SK-N-SH treated with all-trans-retinoic acid at 6 μM for 48 hours (cell line): Measurements from ENCODE around the gene CDH16.

Experiments used
- ATAC-seq: fragments of 200-7000 bp; cut with Tn5 transposase; 3 replicates; pipeline ENCODE4 v1.9.1; 2020; ENCODE audit warnings: mild to moderate bottlenecking, moderate library complexity
- ARNTL ChIP-seq: fragments of 450-650 bp; formaldehyde crosslinking; IDR thresholded peaks from 2 replicates; pipeline ENCODE4 v1.5.0; 2020; ENCODE audit warnings: low read depth, mild to moderate bottlenecking, moderate library complexity, borderline replicate concordance
- CSDC2 ChIP-seq: fragments of 250-450 bp; sonication (Bioruptor Pico); IDR thresholded peaks from 2 replicates; pipeline ENCODE4 v1.5.0; 2020; ENCODE audit warnings: mild to moderate bottlenecking, moderate library complexity
- GLIS3 ChIP-seq: fragments of 250-450 bp; sonication (Bioruptor Pico); IDR thresholded peaks from 2 replicates; pipeline ENCODE4 v1.5.0; 2020; ENCODE audit warnings: mild to moderate bottlenecking, moderate library complexity
- ISL1 ChIP-seq: fragments of 250-450 bp; sonication (Bioruptor Pico); IDR thresholded peaks from 2 replicates; pipeline ENCODE4 v2.1.2; 2022; ENCODE audit warnings: mild to moderate bottlenecking, moderate library complexity
- OSR1 ChIP-seq: fragments of 250-450 bp; sonication (Bioruptor Pico); IDR thresholded peaks from 2 replicates; pipeline ENCODE4 v1.8.0; 2022; ENCODE audit warnings: moderate library complexity, mild to moderate bottlenecking, inconsistent platforms
- PPARA ChIP-seq: fragments of 250-450 bp; sonication (Bioruptor Pico); IDR thresholded peaks from 2 replicates; pipeline ENCODE4 v1.5.0; 2020; ENCODE audit warnings: mild to moderate bottlenecking, borderline replicate concordance
- RARB ChIP-seq: fragments of 250-450 bp; sonication (Bioruptor Pico); IDR thresholded peaks from 2 replicates; pipeline ENCODE4 v1.8.0; 2021; ENCODE audit warnings: mild to moderate bottlenecking, moderate library complexity
- TCF4 ChIP-seq: fragments of 250-450 bp; sonication (Bioruptor Pico); IDR thresholded peaks from 2 replicates; pipeline ENCODE4 v1.8.0; 2021; ENCODE audit warnings: mild to moderate bottlenecking, moderate library complexity, borderline replicate concordance
- ZFP3 ChIP-seq: fragments of 250-450 bp; sonication (Bioruptor Pico); IDR thresholded peaks from 2 replicates; pipeline ENCODE4 v1.5.0; 2020; ENCODE audit warnings: mild to moderate bottlenecking, moderate library complexity
- ZFP30 ChIP-seq: fragments of 450-650 bp; formaldehyde crosslinking; IDR thresholded peaks from 2 replicates; pipeline ENCODE4 v1.5.0; 2022; ENCODE audit warnings: mild to moderate bottlenecking, moderate library complexity
- ZNF565 ChIP-seq: fragments of 450-650 bp; formaldehyde crosslinking; conservative IDR thresholded peaks from 2 replicates; pipeline ENCODE4 v1.5.0; 2020; ENCODE audit warnings: low read depth, mild to moderate bottlenecking, moderate library complexity
- ZNF70 ChIP-seq: fragments of 450-650 bp; formaldehyde crosslinking; IDR thresholded peaks from 2 replicates; pipeline ENCODE4 v1.5.0; 2020; ENCODE audit warnings: mild to moderate bottlenecking, moderate library complexity
- ZNF8 ChIP-seq: fragments of 450-650 bp; formaldehyde crosslinking; IDR thresholded peaks from 2 replicates; pipeline ENCODE4 v1.5.0; 2020; ENCODE audit warnings: mild to moderate bottlenecking, moderate library complexity
- TF ChIP-seq, protein P1 (sequence below): fragments of 250-450 bp; sonication (Bioruptor Pico); IDR thresholded peaks from 2 replicates; pipeline ENCODE4 v1.5.1; 2021; ENCODE audit warnings: mild to moderate bottlenecking, moderate library complexity
- TF ChIP-seq, protein P2 (sequence below): fragments of 250-450 bp; sonication (Bioruptor Pico); IDR thresholded peaks from 2 replicates; pipeline ENCODE4 v1.8.0; 2021; ENCODE audit warnings: low read depth, mild to moderate bottlenecking, moderate library complexity, borderline replicate concordance
- TF ChIP-seq, protein P3 (sequence below): fragments of 250-450 bp; sonication (Bioruptor Pico); IDR thresholded peaks from 2 replicates; pipeline ENCODE4 v1.5.1; 2020; ENCODE audit warnings: low read depth, mild to moderate bottlenecking, moderate library complexity
- TF ChIP-seq, protein P4 (sequence below): fragments of 250-450 bp; sonication (Bioruptor Pico); IDR thresholded peaks from 2 replicates; pipeline ENCODE4 v1.8.0; 2020; ENCODE audit warnings: mild to moderate bottlenecking, moderate library complexity, borderline replicate concordance
- TF ChIP-seq, protein P5 (sequence below): fragments of 250-450 bp; sonication (Bioruptor Pico); IDR thresholded peaks from 2 replicates; pipeline ENCODE4 v1.5.0; 2020; ENCODE audit warnings: mild to moderate bottlenecking, moderate library complexity

Gene CDH16

DNA sequence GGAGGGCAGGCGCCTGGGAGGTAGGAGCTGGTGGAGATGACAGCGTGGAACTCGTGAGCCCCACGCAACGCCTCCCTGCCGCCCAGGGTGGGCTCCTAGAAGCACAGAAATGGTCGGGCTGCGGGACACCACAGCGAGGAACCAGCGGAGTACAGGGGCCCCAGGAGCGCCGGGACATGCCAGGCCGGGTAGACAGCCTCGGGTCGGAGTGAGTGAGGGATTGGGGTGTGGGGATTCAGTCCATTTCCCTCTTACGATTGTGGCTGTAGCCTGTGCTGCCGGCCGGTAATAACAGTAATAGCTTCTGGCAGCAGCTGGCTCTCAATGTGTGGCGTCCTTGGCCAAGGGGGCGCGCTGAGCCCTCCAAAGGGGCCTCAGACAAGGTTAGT lies 30.1 kb upstream of the CDH16 start:
- ATAC-seq = no peak

DNA sequence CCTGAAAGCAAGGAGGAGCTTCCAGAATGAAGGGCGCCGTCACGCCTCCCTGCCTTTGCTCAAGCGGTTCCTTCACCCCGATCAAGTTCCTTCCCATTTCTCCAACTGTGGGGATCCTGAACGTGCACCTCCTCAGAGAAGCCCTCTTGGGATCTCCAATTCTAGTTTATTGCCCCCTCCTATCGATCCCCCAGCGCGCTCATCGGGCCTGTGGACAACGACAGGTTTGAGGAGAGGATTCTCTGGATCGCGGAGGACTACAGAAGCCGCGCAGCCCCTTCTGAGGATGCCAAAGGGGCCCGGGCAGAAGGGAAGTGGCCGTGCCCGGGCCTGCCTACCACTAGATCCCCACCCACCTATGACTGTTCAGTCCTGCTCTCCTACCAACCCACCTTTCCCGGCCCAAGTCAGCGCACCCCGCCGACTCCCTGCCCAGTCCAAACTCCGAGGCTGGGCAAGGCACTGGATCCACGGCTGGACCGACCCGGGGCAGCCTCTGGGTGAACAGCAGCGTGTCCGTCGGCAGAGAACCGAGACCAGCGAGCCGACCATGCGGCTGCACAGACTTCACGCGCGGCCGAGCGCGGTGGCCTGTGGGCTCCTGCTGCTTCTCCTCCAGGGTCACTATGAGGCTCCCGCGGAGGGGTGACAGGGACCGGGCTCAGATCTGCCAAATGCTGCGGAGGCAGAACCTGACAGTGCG lies 29.6 kb upstream of the CDH16 start:
- peak; percentile 49 for ATAC-seq
- TF ChIP-seq, protein P1, sequence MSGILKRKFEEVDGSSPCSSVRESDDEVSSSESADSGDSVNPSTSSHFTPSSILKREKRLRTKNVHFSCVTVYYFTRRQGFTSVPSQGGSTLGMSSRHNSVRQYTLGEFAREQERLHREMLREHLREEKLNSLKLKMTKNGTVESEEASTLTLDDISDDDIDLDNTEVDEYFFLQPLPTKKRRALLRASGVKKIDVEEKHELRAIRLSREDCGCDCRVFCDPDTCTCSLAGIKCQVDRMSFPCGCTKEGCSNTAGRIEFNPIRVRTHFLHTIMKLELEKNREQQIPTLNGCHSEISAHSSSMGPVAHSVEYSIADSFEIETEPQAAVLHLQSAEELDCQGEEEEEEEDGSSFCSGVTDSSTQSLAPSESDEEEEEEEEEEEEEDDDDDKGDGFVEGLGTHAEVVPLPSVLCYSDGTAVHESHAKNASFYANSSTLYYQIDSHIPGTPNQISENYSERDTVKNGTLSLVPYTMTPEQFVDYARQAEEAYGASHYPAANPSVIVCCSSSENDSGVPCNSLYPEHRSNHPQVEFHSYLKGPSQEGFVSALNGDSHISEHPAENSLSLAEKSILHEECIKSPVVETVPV (CRISPR knock-in tag) = no peak
- TF ChIP-seq, protein P2, sequence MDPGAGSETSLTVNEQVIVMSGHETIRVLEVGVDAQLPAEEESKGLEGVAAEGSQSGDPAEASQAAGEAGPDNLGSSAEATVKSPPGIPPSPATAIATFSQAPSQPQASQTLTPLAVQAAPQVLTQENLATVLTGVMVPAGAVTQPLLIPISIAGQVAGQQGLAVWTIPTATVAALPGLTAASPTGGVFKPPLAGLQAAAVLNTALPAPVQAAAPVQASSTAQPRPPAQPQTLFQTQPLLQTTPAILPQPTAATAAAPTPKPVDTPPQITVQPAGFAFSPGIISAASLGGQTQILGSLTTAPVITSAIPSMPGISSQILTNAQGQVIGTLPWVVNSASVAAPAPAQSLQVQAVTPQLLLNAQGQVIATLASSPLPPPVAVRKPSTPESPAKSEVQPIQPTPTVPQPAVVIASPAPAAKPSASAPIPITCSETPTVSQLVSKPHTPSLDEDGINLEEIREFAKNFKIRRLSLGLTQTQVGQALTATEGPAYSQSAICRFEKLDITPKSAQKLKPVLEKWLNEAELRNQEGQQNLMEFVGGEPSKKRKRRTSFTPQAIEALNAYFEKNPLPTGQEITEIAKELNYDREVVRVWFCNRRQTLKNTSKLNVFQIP (CRISPR knock-in tag) = no peak
- no peak for TF ChIP-seq RARB (CRISPR knock-in tag)
- no peak for TF ChIP-seq ZNF8 (CRISPR knock-in tag)
- TF ChIP-seq, all 23 proteins: peak for 0

More for the DNA sequence above, 30.1 kb upstream of the CDH16 start:
- TF ChIP-seq CSDC2 (no peak), ARNTL (CRISPR knock-in tag) (no peak), ZFP30 (CRISPR knock-in tag) (no peak), PPARA (CRISPR knock-in tag) (no peak), ZNF8 (CRISPR knock-in tag) (no peak), ZNF70 (CRISPR knock-in tag) (no peak), ISL1 (CRISPR knock-in tag) (no peak), OSR1 (CRISPR knock-in tag) (no peak), TCF4 (CRISPR knock-in tag) (no peak), GLIS3 (CRISPR knock-in tag) (no peak), RARB (CRISPR knock-in tag) (no peak)
- TF ChIP-seq, protein P3, sequence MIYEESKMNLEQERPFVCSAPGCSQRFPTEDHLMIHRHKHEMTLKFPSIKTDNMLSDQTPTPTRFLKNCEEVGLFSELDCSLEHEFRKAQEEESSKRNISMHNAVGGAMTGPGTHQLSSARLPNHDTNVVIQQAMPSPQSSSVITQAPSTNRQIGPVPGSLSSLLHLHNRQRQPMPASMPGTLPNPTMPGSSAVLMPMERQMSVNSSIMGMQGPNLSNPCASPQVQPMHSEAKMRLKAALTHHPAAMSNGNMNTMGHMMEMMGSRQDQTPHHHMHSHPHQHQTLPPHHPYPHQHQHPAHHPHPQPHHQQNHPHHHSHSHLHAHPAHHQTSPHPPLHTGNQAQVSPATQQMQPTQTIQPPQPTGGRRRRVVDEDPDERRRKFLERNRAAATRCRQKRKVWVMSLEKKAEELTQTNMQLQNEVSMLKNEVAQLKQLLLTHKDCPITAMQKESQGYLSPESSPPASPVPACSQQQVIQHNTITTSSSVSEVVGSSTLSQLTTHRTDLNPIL = no peak
- TF ChIP-seq, protein P4, sequence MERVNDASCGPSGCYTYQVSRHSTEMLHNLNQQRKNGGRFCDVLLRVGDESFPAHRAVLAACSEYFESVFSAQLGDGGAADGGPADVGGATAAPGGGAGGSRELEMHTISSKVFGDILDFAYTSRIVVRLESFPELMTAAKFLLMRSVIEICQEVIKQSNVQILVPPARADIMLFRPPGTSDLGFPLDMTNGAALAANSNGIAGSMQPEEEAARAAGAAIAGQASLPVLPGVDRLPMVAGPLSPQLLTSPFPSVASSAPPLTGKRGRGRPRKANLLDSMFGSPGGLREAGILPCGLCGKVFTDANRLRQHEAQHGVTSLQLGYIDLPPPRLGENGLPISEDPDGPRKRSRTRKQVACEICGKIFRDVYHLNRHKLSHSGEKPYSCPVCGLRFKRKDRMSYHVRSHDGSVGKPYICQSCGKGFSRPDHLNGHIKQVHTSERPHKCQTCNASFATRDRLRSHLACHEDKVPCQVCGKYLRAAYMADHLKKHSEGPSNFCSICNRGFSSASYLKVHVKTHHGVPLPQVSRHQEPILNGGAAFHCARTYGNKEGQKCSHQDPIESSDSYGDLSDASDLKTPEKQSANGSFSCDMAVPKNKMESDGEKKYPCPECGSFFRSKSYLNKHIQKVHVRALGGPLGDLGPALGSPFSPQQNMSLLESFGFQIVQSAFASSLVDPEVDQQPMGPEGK (CRISPR knock-in tag) = no peak

DNA sequence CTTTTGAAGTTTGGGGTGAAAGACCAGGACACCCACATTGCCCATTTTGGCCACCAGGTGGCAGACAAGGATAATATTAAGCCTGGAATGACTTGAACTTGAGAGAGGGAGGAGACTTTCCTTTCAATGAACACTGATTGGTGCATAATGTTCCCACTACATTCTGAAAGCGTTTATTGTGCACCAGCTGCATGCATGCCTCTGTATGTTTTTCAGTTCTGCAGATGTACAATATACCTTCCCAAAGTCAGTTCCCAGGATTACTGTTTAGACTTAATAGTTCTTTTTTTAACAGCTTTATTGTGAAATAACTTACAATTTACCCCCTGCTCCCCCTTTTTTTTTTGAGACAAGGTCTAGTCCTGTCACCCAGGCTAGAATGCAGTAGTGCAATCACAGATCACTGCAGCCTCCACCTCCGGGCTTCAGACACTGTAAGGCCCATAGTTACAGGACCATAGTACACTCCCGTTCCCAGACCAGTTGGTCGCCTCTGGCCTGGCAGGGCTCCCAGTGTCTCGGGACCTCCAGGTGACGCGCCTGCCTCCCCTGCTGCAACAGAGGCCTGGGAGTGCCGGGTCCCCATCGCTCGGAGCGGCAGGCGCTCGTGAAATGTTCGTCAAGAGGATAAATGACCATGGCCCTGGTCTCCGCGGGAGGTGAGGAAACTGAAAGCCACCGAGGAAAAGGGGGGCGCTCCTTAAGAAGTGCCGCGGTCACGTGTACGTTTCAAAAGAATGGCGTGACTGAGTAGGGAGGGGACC lies 28.8 kb upstream of the CDH16 start:
- peak; percentile 88 for ATAC-seq
- TF ChIP-seq, protein P5, sequence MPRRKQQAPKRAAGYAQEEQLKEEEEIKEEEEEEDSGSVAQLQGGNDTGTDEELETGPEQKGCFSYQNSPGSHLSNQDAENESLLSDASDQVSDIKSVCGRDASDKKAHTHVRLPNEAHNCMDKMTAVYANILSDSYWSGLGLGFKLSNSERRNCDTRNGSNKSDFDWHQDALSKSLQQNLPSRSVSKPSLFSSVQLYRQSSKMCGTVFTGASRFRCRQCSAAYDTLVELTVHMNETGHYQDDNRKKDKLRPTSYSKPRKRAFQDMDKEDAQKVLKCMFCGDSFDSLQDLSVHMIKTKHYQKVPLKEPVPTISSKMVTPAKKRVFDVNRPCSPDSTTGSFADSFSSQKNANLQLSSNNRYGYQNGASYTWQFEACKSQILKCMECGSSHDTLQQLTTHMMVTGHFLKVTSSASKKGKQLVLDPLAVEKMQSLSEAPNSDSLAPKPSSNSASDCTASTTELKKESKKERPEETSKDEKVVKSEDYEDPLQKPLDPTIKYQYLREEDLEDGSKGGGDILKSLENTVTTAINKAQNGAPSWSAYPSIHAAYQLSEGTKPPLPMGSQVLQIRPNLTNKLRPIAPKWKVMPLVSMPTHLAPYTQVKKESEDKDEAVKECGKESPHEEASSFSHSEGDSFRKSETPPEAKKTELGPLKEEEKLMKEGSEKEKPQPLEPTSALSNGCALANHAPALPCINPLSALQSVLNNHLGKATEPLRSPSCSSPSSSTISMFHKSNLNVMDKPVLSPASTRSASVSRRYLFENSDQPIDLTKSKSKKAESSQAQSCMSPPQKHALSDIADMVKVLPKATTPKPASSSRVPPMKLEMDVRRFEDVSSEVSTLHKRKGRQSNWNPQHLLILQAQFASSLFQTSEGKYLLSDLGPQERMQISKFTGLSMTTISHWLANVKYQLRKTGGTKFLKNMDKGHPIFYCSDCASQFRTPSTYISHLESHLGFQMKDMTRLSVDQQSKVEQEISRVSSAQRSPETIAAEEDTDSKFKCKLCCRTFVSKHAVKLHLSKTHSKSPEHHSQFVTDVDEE (CRISPR knock-in tag) = no peak
- no peak for TF ChIP-seq ISL1 (CRISPR knock-in tag)
- TF ChIP-seq, protein P1 (CRISPR knock-in tag) = no peak
- no peak for TF ChIP-seq TCF4 (CRISPR knock-in tag)
- no peak for TF ChIP-seq RARB (CRISPR knock-in tag)
- TF ChIP-seq, protein P2 (CRISPR knock-in tag) = no peak
- TF ChIP-seq, protein P4 (CRISPR knock-in tag) = no peak
- TF ChIP-seq ZFP30 (CRISPR knock-in tag) = no peak
- TF ChIP-seq ZNF565 (CRISPR knock-in tag) = no peak
- no peak for TF ChIP-seq ZFP3 (CRISPR knock-in tag)
- TF ChIP-seq ZNF8 (CRISPR knock-in tag) = no peak
- no peak for TF ChIP-seq CSDC2
- TF ChIP-seq ZNF70 (CRISPR knock-in tag) = no peak
